NCI-H774 (cell line): ENCODE measurements around the gene ZSCAN25.
"Not testable (repeated sequence)": the region's sequence is repeated elsewhere in the genome, so short reads cannot be mapped to it uniquely, and the experiment has no call there.

Experiments used
- DNase-seq: peaks from one replicate; lab custom pipeline; 2025; lab: John Stamatoyannopoulos, UW

Gene ZSCAN25

DNA sequence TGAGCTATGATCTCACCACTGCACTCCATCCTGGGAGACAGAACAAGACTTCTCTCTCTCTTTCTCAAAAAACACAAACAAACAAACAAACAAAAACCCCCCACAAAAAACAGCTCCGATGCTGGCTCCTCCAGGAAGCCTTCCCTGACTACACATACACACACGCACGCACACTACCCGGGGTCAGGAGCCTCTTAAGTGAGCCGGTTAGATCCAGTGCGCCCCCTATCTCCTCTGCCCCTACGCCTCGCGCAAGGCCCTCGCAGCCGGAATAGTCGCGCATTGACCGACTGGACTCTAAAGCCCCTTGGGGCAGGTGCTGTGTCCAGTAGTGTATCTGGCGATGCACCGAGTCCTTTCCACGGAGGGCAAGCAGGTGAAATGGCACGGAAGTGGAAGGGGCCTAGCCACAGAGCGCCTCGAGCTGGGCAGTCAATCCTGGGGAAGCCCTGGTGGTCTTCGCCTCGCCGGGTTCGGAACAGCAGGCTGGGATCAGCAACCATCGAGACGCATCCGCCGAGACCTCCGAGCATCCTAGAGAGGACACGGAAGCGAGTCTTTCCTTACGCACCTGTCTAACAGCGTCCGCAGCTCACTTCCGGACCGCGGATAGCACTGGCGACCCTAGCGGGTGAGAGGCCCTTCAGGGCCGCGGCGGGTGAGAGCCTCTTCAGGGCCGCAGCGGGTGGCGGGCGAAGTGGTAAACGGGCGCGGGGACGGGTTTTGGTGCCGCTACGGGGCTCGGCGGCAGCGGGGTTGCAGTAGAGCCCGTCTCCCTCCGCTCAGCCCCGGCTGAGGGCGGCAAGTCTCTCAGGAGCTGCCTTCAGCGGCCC, at the start of gene ZSCAN25:
Gene ZSCAN25, plus strand, starts transcription at position 588 of the 833 bp plus-strand sequence. CDS start 2,661 bp downstream, outside the sequence.
- peak; percentile 91 for DNase-seq

DNA sequence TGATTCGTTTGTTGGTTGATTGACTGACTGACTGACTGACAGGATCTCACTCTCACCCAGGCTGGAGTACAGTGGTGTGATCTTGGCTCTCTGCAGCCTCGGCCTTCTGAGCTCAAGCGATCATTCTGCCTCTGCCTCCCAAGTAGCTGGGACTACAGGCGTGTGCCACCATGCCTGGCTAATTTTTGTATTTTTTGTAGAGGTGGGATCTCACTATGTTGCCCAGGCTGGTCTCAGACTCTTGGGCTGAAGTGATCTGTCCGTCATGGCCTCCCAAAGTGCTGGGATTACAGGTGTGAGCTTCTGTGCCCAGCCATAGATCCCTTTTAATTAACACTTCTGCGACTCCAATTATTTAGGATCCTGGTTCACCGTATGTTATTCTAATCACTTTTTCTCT, 48.0 kb upstream of the ZSCAN25 start:
- DNase-seq: not testable (repeated sequence)

DNA sequence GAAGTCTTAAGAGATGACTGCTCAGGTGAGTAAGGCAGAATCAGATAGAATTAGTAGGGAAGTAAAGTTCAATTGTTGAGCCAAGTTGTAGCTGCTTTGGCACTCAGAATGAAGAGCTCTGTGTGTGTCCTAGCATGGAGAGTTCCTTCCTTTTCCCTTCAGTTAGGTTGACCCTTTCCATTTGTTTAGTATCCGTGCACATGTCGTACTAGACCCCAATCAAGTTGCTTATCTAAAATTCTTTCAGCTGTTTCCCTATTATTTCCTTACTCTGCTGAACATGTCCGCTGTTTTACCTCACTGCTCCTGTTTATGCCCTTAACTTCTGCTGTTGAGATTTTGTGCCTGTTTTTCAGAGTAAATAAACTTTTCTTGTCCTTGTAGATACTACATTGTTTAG, 45.0 kb upstream of the ZSCAN25 start:
- no peak for DNase-seq

DNA sequence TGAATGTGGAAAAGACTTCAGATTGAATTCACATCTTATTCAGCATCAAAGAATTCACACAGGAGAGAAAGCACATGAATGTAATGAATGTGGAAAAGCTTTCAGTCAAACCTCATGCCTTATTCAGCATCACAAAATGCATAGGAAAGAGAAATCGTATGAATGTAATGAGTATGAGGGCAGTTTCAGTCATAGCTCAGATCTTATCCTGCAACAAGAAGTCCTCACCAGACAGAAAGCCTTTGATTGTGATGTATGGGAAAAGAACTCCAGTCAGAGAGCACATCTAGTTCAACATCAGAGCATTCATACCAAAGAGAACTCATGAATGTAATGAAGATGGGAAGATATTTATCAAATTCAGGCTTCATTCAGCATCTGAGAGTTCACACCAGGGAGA, 43.5 kb upstream of the ZSCAN25 start:
- DNase-seq: no peak

DNA sequence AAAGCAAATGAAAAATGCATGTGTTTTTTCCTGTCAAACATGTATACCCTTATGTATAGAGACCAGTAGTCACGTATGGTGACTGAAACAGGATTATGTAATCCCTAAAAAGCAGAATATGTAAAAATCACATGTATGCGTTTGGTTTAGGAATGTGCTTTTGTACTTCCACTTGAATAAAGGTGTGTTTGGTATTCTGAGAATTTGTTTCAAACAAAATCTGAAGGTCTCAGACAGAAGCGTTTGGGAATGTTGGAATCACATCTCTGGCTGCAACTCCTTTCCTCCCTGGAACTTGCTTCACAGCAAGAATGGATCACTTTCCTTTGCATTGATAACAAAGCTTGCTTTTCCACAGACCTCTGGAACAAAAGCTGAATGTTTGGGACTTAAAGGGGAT, 40.5 kb upstream of the ZSCAN25 start:
- no peak for DNase-seq

DNA sequence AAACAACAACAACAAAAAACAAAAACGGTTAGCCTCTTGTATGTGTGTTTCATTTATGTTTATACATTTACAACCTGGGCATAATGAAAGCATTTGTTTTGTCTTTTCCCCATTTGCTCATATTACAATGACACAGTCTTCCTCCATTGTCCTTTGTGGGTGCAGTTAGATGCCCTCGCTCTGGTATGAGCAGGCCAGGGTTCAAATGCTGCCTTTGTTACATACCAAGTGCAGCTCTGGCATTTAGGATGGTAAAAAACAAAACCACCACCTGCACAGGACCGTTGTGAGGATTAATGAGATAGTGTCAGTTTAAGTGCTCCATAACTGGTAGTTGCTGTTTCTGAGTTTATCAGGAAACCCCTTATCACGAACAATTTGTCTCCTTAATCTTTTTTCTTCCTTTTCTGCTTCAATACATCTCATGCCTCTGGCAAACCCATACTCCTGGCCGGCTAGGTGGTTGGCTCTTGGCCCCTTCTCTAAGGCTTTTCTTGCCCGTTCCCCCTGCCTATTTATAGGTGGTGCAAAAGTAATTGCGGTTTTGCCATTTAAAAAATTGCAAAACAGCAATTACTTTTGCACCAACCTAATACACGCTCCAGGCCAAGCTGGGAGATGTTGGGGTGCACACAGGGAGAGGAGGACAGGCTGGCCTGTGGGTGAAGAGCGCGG, 37.3 kb upstream of the ZSCAN25 start:
- DNase-seq: no peak

DNA sequence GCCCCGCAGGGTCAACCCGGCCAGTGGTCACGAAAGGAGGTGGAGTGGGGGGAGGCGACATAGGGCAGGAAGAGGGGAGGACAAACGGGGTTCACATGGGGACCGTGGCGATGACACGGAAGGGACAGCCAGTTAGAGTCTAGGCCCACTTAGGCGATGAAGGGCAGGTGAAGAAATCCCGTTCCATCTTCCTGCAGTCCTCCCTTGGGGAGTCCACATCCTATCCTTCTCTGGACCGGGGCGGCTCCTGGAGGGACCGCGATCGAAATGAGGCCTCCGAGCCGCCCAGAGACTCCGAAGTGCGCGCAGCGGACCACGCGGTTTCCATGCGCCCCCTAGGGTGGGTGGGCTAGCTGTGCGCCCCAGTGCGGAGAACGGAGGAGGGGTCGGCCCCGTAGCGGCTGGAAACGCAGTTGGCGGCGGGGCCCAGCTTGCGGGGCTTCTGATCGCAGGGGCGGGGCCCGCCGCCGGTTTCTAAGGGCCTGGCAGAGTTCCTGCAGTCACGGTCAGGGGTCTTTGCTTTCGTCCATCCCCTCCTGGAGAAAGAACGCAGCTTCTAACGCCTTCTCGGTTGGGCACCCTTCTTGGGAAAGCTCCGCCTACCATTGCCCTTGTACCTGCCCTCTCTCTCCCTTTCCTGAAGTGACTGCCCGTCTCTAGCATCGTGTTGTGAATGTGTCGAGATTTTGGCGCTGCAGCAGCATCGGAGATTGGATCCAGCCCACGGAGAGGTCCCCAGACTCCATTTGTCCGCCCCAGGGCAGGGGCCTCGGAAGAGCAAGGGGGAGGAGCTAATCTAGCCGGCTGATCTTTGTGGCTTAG, 36.6 kb upstream of the ZSCAN25 start:
- DNase-seq: no peak

DNA sequence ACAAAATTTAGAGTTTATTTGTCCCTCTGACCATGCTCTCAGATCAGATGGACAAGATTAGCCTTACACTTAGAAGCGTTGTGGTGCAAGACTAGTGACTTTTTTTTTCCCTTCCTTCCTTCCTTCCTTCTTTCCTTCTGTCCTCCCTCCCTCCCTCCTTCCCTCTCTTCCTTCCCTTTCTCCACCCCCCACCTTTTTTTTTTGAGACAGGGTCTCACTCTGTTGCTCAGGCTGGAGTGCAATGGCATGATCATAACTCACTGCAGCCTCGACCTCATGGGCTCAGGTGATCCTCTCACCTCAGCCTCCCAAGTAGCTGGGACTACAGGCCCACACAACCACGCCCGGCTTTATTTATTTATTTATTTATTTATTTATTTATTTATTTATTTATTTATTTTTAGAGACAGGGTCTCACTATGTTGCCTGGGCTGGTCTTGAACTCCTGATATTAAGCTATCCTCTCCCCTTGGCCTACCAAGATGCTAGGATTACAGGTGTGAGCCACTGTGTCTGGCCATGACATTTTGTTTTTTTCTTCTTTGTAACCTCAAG, 35.9 kb upstream of the ZSCAN25 start:
- DNase-seq: not testable (repeated sequence)

DNA sequence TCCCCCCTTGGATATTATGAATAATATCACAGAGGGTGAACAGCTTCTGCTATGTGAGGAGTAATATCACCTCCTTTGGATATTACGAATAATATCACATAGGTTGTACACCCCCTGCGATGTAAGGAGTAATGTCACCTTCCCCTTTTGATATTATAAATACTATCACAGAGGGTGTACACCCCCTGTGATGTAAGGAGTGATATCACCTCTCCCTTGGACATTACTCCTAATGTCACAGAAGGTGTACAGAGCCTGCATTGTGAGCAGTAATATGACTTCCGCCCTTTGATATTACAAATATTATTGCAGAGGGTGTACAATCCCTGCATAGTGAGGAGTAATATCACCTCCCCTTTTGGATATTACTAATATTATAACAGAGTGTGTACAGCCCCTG, 27.9 kb upstream of the ZSCAN25 start:
- no peak for DNase-seq

DNA sequence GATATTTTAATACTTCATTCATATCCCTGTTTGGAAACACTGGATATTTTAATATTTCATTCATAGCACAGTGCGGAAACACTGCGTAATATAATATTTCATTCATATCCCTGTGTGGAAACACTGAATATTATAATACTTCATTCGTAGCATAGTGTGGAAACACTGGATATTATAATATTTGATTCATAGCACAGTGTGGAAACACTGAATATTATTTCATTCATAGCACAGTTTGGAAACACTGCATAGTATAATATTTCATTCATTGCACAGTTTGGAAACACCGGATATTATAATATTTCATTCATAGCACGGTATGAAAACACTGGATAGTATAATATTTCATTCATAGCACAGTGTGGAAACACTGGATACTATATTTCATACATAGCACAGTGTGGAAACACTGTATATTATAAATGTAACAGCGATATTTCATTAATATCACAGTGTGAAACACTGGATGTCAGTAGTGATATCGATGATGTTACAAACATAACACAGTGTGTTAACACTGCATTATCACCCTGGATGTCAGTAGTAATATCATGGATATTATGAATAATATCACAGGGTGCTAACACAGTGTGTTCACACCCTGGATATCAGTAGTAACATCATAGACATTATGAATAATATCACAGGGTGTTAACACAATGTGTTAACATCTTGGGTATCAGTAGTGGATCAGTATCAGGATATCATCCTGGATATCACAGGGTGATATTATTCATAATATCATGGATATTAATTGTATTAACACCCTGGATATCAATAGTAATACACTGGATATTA, 21.6 kb upstream of the ZSCAN25 start:
- no peak for DNase-seq

DNA sequence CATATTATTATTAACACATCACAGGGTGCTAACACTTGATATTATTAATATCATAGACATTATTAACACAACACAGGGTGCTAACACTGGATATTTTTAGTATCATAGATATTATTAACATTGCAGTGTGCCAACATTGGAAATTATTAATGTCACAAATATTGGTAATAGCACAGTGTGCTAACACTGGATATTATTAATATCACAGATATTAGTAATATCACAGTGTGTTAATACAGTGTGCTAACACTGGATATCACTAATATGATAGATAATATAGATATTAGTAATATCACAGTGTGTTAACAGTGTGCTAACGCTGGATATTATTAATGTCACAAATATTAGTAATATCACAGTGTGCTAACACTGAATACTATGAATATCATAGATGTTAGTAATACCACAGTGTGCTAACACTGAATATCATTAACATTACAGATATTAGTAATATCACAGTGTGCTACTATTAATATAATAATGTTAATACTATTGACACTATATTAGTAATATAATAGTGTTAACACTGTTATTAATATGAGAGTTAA, 20.3 kb upstream of the ZSCAN25 start:
- DNase-seq: no peak

DNA sequence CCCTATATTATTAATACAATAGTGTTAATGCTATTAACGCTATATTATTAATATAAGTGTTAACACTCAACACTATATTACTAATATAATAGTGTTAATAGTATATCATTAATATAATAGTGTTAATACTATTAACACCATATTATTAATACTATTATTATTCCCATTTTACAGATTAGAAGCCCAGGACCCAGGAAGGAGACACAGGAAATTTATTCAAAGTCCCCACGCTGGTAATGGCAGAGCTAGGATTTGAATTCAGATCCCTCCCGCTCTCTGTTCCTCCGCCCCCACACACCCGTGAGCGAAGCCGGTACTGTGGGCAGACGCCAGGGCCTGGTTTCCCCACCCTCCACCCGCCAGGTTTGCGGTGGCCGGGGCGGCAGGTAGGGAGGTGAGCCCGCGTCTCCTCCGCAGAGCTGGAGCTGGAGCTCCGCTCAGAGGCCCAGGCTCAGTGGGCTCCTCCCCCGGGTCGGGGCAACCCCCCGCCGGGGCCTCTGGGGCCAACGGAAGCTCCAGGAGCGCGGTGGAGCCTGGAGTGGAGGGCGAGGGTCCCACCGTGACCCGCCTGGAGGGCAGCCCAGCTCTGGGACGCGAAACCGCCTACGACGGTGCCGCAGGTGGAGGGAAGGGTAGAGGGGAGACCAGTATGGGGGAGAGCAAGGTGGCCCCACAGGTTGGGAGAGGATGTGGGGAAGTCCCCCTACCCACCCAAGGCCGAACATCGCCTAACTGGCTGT, 18.8 kb upstream of the ZSCAN25 start, which contains the start of gene TMEM225B:
Gene TMEM225B, plus strand, starts transcription at position 506 of the 740 bp plus-strand sequence. CDS start 6,122 bp downstream, outside the sequence.
- DNase-seq: no peak

DNA sequence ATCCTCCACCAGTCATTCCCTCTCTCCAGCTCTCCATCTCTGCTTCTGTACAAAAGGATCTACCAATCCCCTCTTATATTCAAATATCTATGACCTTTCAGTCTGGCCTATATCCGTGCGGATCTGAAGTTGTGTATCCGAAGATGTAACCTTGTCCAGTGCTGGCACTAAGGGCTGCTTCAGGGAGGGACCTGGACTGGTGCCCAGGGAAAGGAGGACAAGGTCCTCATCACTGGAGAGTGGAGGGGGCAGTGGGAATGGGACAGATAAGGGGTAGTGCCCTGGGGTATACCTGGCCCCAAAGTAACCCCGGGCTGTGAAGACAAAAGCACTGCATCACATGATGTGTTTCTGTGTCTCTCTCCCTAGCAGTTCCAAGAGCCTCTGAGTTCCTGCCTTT, 16.9 kb upstream of the ZSCAN25 start:
- no peak for DNase-seq

DNA sequence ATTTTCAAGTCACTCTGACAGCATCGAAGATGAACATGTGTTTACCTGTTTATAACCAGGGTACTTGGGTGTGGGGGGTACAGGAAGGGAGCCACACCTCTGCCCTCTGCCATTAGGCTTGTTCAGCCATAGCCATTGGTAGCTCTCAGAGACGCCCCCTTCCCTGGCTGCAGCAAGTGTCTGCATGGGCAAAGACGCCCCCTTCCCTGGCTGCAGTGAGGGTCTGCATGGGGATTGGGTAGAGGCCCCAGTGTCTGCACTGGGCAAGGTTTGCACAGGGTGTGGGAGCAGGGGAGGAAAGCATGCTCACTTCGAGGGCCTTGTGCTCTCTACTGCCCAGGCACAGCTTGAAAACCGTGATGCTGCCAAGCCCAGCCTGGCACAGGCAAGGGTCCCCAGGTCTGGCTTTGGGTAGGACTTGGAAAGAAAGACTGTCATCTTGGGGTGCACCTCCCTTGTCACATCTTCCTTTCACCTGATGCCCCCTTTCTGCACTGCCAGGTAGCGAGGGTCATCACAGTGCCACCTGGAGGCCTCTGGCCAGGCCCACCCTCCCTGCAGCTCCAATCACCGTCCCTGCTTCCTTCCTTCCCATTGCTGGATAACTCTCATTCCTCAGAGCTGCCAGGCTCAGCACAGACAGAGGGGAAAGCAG, 15.0 kb upstream of the ZSCAN25 start:
- DNase-seq: no peak

DNA sequence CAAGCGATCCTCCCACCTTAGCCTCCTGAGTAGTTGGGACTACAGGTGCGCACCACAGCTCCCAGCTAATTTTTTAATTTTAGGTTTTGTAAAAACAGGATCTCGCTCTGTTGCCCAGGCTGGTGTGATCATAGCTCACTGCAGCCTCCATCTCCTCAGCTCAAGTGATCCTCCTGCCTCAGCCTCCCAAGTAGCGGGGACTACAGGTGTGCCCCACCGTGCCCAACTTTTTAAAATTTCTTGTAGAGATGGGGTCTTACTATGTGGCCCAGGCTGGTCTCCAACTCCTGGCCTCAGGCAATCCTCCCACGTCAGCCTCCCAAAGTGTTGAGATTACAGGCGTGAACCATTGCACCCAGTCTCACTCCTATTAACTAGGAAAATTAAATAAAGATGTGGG, 11.2 kb upstream of the ZSCAN25 start:
- DNase-seq: no peak

DNA sequence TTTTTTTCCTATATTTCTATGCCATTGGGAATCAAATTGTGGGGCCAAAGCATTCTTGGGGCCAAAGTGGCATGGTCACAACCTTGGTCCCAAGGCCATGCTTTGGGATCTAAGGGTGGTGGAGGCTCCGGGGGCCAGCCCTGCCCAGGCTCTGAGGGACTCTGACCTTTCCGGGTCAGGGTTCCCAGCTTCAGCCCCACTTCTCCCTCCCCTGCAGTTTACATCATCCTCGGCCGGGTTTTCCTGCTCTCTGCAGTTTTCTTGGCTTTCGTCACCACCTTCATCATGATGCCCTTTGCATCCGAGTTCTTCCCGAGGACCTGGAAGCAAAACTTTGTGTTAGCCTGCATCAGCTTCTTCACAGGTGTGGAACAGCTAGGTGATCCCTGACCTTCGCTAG, 10.2 kb upstream of the ZSCAN25 start:
- no peak for DNase-seq

DNA sequence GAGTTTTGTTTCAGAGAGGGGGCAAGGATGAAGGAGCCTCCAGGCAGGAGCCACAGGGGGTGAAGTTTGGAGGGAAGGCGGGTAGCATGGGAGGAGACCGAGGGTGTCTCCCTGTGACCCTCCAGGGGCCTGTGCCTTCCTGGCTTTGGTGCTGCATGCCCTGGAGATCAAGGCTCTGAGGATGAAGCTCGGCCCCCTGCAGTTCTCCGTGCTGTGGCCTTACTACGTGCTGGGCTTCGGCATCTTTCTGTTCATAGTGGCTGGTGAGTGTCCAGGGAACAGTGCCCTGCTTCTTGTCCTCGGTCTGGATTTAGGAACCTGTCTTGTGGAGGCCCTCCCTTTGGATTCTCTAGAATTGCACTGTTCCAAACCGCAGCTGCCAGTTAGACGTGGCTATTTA, 9.2 kb upstream of the ZSCAN25 start:
- DNase-seq: no peak

DNA sequence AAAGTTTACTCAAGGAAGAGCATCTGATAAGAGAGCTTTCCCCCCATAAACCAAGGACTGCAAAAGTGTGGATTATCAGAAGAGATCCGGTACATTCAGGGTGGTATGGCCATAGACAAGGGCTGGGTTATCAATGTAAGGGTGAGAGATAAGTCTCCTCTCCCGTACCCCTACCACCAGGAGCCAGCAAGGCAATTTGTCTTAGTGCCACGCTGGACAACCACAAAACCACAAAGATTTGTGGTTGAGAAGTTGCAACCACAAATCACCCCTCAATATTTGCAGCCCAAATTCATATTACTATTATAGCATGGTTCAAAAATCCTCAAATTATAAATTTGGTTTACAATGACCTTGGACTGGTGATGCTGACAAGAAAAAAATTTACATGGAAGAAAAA, 2.3 kb upstream of the ZSCAN25 start:
- DNase-seq: no peak

DNA sequence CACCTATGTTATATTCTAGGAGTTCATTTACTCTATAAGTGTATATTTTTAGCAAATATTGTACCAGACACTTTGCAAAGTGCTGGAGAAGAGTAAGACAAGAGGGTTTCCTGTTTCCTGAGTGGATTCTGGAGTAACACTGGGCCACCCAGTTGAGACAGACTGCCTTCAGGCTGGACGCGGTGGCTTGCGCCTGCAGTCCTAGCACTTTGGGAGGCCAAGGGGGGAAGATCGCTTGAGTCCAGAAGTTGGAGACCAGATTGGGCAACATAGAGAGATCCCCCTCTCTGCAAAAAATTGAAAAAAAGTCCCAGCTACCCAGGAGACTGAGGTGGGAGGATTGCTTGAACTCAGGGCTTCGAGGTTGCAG, 772 bp upstream of the ZSCAN25 start:
- no peak for DNase-seq
